COR-L47 (cell line): ENCODE results near the gene STX8.

Experiments used
- DNase-seq: peaks from one replicate; lab custom pipeline; 2025; lab: John Stamatoyannopoulos, UW

Gene STX8

DNA sequence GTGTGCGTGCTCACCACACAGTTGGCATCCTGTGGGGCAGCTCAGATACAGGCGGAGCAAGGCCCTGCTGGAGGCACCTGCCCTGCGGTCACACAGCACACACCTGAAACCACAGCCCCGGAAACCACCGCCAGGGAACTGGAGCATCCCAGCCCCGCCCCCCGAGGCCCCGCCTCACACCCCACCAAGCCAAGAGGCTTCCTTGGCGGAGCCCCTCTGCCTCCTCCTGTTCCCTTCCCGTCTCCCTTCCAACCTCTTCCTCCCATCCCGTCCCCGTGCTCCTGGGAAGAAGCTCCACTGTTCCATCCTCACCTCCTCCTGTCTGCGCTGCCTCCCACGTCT is 348.9 kb downstream of the STX8 start:
- DNase-seq, result no peak

DNA sequence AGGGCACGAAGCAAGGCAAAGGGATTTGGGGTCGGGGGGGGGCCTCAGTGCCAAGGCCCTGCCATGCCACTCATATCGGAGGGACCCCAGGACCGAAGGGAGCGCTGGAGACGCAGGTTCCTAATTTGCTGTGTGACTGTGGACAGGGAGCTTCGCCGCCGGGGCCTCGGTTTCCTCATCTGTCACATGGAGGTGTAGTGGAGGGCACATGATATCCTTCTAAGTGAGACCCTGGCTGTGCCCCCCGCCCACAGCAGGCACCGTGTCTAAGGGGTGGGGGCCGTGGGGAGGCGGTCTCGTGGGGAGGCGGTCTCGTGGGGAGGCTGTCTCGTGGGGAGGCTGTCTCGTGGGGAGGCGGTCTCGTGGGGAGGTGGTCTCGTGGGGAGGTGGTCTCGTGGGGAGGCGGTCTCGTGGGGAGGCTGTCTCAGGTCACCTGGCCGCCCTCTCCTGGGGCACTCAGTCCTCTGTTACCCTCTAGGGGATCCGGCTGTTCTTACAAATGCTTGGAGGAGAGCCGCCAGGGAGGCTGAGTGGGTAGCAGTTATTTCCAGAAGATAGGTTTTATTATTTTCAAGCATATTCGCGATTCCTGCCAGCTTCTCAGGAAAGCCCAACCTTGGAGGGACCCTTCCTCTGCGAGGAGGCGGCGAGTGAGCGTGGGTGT is 349.4 kb downstream of the STX8 start:
- no peak for DNase-seq

DNA sequence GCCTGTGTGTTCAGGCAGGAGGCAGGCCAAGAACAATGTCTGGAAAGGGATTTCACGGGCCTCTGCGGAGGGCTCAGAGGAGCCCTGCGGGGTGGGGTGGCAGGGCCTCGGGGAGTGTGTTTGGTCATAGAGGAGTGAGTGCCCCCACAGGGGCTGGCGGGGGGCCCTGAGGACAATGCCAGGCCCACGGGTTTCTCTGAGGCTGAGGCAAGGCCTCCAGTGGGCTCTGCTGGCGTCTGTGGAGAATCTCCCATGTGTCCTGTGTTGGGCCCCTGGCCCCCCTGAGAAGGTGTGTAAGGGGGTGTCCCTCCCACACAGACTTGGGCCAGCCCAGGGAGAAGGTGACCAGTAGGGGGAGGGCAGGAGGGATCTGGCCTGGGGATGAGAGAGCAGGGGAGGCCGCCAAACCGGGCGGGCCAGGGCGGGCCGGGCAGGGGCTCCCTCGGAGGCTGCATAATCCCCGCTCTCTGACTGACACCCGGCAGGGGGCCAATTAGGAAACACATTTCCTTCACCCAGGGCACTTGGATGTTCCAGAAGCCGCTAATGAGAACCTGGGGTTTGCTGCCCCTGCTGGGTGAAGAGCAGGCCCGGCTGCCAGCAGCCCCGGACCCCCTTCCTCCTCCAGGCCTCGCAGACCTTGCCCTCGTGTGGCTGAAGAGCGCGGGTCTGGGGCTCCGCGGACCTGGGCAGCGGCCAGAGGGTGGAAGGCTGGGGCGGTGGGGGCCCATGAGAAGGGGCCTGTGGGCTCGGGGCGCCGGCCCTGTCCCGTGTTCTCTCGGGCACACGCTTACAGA is 350.1 kb downstream of the STX8 start:
- no peak for DNase-seq

DNA sequence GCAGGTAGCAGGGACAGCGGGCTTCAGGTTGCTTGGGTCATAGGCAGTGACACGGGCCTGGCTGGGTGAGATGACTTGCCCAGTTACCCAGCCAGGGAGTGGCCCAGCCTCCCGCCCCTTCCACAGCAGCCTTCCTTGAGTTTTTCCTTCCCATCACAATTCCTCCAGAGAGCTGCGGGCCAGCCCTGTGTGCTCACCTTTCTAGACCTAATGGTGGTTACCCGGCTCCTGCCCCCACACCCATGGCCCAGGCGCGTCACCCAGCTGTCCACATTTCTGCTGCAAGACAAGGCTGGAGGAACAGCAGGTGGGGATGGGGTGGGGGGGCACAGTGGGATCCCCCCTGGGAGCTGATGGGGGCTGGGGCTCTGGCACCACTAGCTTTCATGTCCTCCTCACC is 351.1 kb downstream of the STX8 start:
- DNase-seq, result no peak

DNA sequence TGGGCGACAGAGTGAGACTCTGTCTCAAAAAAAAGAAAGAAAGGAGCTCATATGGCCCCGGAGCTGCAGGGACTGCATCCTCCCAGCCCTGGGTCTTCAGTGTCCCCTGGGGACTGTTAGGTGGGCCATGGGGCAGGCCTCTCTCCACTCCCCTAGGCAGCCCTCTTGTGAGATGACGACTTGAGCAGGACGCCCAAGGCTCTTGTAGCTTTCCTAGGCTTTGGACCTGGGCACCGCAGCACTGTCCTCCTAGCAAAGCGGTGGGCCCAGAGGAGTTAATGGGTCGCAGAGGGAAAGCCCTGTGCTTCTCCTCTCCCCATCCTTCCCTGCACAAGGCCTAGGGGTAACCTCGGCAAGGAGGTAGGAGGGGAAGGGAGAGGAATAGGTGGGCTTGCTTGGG is 352.1 kb downstream of the STX8 start:
- no peak for DNase-seq

DNA sequence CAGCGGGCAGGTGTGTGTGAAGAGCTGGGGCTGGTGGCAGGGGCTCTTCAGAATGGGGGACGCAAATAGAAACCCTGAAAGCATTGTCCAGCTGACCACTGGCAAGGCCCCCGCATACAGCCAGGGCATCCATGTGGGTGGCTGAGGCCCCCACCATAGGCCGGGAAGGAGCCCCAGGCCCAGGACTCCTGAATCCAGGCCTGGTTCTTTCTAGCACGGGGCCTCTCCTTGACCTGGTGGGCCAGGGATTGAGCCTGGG is 353.8 kb downstream of the STX8 start:
- no peak for DNase-seq

DNA sequence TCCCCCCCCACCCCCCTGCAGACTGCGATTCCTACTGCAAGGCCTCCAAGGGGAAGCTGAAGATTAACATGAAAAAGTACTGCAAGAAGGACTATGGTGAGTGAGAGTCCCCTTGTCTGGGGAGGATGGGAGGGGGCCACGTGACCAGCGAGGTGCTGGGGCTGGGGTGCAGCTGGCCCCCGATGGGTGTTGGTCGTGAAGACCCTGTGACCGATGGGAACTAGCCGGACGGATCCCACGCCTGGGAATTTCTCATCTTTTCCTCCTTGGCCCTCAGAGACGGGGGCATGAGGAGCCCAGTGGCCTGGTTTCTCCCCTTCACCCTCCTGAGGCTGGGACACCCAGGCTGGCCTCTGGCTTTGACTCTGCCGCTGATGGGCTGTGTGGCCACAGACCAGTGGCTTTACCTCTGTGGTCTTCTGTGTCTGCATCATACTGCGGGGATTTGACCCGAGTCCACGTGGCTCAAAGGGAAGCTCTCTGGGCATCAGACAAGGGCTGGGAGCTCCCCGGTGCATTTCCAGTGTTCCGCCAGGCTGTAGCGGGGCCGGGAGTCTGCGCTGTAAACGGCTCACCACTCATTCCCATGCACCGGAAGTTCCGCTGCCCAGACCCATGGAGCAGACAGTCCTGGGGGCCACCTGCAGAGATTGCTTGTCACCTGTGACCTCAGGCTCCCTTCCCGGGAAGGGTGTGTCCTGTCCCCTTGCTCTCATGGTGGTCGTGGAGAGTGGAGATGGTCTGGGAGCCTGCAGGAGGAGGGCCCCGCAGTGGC is 354.3 kb downstream of the STX8 start:
- no peak for DNase-seq

DNA sequence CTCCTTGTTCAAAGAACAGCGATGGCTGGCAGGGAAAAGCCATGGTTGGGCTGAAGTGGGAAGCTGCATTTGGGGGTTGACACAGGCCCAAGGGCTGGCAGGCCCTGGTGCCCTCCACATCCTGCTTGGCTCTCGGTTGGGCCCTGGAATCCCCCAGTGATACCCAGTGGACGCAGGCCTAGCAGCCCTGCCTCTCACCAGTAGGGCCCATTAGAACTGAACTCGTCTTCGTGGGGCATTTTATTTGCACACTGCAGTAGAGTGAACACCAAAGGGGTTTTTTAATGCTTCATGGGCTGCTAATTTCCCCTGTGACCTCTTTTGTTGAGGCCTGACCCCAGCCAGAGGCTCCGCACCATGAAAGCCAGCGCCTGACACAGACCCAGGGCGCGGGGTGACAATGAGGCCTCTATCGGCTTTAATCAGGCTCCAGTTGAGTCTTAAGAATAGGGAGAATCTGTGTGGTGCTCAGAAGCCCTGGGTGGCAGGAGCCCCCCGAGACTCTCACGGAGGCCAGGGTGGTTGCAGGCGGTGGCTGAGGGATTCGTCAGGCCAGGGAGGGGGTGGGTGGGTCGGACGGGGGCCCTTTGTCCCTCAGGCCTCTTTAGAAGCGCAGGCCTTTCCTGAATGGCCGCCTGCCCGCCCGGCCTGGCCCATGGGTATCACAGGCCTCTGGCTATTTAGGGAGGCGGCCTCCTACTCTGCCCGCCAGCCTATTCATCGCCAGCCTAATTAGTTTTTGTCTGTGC is 355.0 kb downstream of the STX8 start:
- DNase-seq, result no peak

DNA sequence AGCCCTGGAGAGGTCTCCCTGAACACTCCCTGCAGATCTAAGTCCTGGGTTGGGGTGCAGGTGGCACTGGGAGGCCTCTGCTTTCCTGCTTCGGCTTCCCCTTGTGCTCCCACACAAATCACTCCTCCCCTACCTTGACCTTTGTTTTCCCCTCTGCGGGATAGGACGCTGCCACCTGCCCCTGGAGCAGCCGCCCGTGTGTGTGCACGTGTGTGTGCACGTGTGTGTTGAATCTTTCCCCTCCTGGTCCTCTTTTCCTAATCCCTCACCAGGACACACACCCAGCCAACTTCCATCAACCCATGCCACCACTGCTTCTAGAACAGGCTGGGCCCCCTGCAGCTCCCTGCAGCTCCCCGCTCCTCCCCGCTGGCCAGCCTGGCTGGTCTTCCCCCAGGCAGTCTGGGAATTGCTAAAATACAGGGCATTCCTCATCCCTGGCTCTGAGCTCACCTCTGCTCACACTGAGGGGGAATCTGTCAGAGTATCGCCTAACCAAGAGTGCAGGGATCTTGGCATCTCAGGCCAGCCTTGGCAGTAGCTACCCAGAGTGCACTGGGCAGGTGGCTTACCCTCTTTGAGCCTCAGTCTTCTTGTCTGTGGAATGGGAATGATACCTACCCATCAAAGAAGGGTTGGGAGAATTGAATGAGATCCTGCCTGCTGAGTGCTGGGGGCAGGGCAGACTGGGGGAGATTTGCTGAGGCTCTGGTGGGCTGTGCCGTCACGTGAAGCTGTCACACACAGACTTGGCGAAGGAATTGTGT is 355.8 kb downstream of the STX8 start:
- DNase-seq, result no peak

DNA sequence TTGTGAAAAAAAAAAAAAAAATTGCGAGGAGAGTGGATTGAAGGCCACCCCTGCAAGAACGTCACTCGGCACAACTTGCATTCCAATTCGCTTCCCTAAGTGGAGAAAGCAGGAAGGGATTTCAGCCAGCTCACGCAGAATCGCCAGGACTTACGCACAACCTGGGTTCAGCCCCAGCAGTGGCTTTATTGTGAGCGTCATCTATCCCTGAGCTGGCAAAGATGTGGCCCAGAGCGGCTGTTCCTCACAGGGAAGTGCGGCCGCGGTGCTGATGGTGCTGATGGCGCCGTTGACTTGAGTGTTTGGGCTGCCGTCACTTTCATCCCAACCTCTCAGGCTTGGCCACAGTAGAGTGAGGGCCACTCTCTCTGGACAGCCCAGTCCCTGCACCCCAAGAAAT is 356.7 kb downstream of the STX8 start:
- no peak for DNase-seq

DNA sequence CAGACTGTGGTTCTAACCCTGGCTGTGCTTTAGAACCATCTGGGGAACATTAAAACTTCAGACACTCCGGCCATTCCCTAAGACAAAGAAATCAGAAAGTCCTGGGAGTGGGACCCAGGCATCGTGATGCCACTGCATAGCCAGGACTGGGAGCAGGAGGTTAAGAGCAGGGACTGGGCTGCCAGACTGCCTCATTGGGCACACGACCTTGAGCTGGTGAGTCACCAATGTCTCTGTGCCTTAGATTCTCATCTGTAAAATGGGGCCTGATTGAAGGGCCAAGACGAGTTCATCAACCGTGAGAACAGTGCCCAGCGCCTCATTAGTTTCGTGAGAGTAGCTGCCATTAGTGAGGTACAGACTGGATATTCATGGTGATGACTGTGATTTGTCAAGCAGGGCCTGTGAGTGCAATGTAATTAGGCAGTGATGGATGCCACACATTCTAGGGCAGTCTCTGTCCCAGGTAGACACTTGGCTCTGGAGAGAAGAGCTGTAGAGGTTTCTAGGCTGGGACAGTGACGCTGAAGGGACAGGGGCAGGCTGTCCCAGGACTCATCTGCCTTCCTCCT is 357.5 kb downstream of the STX8 start:
- DNase-seq, result no peak

DNA sequence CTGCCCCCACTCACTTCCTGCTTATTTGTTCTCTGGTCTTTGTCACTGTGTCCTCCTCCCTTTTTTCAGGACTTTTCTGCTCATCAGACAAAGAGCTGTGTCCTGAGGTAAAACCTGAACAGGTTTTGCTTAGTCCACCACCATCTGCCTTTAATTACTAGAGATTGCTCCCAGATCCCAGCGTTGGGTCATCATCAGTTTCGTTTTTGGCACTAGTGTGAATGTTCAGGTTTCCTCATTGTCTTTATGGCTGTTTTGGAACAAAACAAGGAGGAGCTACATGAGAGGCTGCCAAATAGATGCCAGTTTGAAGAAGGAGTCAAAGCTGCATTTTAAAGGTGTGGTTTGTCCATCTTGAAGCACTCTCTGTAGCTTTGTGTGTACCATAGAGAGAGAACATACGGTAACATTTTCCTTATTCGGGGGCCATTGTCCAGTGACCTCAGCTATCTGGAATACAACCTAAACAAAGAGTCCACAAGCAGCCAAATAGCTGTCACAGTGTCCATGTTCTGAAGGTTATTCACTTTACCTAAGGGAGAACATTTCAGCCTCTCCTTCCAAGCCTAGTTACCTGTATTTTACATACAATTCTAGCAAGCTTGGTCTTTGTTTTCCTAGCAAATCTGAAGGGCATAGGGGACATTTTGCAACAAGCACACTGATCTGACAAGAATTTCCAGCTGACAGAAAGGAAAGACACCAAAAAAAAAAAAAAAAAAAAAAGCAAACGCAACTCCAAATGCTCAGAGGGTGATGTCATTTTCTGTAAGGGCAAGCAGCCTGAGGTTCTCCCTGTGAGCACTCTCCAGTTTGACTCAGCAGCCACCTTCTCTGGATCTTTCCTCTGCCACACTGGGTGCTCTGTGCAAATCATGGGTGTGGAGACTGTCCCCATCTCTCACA is 358.2 kb downstream of the STX8 start:
- no peak for DNase-seq

DNA sequence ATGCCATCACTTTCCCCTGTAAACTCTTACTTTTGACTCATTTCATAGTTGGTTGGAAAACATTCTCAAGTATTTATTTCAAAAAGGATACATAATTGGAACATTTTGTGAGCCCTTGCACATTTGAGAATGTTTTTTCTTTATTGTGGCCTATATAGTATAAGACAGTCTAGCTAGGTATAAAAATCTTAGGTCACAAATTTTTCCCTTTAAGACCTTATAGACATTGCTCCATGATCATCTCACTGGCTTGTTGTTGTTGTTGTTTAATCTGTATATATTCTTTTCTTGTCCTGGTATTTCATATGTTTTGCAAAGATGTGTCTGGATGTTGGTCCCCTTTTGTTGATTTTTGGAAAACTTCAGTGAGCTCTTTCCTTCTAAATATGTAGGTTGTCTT is 360.2 kb downstream of the STX8 start:
- DNase-seq, result no peak

DNA sequence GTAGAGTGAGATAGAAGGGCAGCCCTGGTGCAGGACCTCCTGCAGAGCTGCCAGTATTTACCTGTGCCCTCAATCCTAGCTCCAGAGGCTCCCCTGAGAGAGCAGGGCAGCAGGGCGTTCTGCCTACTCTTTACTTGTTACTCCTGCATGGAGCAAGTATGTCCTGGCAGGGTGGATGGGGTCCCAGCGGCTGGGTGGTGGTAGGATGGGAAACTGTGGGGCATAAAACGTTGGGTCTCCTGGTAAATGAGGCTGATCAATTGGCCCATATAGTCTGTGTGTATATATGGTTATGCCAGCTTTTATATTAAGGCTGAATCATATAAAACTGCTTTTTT is 362.3 kb downstream of the STX8 start:
- DNase-seq, result no peak

DNA sequence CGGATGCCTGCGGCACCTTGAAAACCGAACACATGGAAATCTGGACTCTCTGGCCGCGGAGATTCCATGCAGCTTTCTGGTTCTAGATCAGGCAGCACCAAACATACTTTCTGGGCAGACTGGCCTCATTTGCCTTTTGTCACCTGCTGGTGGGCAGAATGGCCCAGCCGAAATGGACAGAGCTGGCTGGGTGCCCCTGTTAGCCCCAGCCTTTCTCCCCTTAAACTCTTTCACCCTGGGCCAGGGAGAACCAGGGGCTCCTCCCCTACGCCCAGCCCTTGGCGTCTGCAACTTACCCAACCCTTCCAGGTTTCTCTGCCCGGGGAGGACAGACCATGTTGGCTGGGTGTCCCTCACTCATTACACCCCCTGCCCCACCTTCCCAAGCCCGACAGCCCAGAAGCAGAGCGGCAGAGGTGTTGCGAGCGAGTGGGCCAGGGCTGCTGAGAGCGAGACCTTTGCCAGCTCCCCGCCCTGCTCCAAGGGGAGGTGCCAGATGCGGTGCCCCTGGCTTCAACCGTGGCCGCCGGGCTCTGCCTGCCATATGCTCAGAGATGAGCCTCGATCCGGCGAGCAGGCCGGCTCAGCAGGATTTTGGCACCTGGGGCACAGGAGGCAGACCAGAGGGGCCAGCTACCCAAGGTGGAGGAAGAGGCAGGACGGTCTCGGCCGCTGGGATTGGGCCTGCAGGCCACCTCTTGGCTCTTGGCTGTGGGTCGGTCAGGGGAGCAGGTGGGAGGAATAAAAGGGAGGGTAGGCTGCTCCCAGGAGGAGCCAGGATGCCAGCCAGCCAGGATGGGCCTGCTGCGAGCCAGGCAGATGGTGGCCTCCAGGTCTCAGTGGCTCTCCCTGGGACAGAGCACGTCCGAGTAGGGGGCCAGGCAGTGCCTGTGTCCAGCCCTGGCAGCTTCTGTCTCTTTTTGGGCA is 363.0 kb downstream of the STX8 start:
- no peak for DNase-seq

DNA sequence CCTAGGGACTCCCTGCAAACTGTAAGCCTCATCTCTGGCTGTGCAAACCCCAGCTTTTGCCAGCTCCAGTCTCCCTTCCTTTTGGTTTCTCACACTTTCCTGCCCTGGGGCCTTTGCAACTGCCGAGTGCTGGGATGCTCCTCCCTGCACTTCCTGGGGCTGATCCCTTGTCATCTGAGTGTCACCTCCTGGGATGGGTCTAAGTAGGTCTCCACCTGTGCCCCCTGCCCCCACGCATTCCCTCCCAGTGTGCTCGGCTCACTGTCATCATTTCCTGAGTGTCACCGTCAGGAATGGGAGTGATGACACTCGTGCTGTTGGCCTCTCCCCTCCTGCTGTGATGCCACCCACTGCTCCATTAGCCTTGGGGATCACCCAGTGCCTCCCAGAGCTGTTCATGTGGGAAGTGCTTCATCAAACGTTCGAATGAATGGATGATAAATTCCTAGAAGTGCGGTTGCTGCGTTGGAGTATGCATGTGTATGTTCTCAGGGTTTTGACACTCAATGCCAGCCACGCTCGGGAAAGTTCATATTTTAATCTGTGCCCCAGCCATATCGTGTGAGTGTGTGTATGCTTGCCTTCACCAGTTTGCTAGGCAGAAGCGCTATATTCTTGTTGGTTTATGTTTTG is 364.4 kb downstream of the STX8 start:
- no peak for DNase-seq

DNA sequence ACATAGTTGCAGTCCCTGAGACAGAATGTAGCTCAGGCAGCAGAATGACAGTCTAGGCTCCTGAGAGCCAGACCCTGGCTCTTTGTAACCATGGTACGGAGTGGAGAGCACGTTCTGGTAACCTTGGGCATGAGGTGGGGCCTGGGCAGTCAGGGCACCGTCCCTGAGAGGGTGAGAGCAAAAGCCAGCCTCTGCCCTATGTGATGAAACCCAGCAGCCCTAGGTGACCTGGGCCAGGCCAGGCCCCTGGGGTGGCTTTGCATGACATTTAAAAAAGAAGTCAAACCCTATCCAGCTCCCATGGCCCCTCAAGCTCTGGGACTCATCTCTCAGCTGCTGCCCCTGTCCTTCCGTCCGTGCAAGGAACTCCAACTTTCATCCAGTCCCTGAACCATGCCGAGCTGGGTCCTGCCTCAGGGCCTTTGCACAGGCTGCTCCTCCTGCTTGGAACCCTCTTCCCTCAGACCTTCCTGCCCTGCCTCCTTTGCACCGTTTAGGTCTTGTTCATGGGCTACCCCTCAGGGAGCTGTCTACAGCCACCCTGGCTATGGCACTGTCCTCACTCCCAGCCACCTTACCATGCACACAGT is 365.7 kb downstream of the STX8 start:
- no peak for DNase-seq

DNA sequence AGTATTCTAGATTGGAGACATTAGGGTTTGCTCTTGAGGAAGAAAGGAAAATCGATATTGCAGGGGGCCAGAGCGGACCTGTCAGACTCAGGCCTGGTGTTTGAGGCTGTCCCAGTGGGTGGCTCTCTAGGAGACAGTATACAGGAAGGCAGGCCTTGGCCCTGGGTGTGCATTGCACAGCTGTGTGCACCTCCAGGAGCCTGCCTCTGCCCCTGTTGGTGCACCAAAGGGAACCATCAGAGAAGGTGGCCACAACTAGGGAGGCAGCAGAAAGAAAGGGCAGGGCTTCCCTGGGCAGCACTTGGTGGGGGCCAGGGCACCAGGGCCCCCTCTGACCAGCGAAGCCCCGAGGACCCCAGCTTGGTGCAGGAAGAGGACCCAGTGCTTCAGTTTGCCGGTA is 366.3 kb downstream of the STX8 start:
- DNase-seq, result no peak
